K562 (cell line): Measurements from ENCODE around the gene SCN1B. TPM values are rescaled to one million over a fixed set of nuclear protein-coding genes. Genes with fewer than 3 reads are reported as not detected.

Experiments used
- CREM ChIP-seq: IDR thresholded peaks from 2 replicates; pipeline ENCODE4 v1.6.1; 2014; ENCODE audit warnings: antibody characterized with exemption, low read depth
- U2AF2 ChIP-seq: fragments of 200-400 bp; formaldehyde crosslinking; optimal IDR thresholded peaks from 2 replicates; pipeline ENCODE3; 2017; ENCODE audit warnings: low read depth, mild to moderate bottlenecking, low read length
- ZNF263 ChIP-seq: sonication (generic); formaldehyde crosslinking; IDR thresholded peaks from 2 replicates; pipeline ENCODE4 v1.8.0; 2022; ENCODE audit warnings: mild to moderate bottlenecking, missing genetic modification reagents, borderline replicate concordance
- polyA plus RNA-seq, 8 experiments: library from polyadenylated mRNA; depleted of rRNA in 4 of 8; stranded (reverse) in 5 of 8; unstranded in 3 of 8; fragments of >200 nt; fragmentation: Nextera tagmentation in 2 of 8; fragmentation: Illumina TruSeq in 1 of 8; extraction: Ambion mirVana in 2 of 8; extraction: Trizol in 1 of 8; gene quantifications; 2 replicates each; pipeline versions ENCODE4 v1.2.1 to v1.2.3, GENCODE V29; 2011 to 2014; ENCODE audit warnings: inconsistent platforms in 1 of 8, missing spikeins in 1 of 8
- total RNA-seq, 7 experiments: library from RNA; depleted of rRNA in 6 of 7; stranded (reverse); fragments of >200 nt in 6 of 7; fragmentation: Illumina TruSeq in 2 of 7; extraction: Trizol in 2 of 7; gene quantifications; 2 replicates each; pipeline versions ENCODE4 v1.2.1 to v1.2.3, GENCODE V29; 2011 to 2021; ENCODE audit warnings: low replicate concordance in 1 of 7
- TF ChIP-seq, protein P1 (sequence below), 2 experiments: fragments of 450-650 bp; formaldehyde crosslinking in 1 of 2; IDR thresholded peaks; 2 replicates each; pipeline versions ENCODE4 v1.4.0 to v1.6.1; 2014 to 2020; ENCODE audit warnings: mild to moderate bottlenecking in 2 of 2, borderline replicate concordance in 1 of 2, low read depth in 1 of 2
- TF ChIP-seq, protein P2 (sequence below): fragments of 450-650 bp; IDR thresholded peaks from 2 replicates; pipeline ENCODE4 v1.6.1; 2016; ENCODE audit warnings: antibody characterized with exemption

Gene SCN1B
- total and polyA plus RNA-seq, 9 of the 15 experiments (the other 6 are each of a cell fraction or from before 2014, with no cell fraction given) = 0.03 to 2.5 (median 0.91) TPM

DNA sequence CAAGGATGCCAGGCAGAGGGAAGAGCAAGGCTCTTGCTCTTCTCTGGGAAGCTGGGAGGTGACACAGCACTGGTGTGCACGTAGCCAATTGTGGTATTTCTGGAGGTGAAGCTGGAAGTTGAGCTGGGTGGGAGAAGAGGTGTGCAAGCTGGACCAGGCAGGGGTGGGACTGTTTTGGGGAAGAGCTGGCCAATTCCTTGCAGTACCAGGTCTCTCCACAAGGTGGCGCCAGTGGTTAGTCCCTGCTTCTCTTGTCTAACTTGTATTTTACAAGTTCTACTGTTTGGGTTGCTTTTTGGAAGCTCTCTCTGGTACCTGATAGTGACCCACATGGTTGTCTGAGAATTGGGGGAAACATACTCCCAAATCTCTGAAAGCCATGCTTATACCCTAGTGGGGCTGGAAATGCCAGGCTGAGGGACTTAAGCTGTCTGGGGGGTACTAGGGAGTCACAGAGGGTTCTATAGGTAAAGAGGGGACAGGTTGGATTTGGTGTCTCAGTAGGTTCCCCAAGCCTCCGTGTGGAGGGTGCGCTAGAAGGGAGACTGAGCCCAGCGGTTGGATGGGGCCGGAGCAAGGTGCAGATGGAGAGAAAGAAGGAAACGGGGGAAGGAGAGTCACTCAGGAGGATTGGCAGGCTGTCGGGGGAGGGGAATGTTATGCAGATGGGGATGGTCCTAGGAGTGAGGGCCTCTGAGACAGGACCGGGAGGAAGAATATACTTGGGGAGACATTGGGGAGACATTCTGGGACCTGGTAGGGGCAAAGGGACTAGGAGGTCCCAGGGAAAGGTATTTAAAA lies 14.2 kb downstream of the SCN1B start (continued):
- TF ChIP-seq ZNF263 = no peak
- TF ChIP-seq, protein P1, sequence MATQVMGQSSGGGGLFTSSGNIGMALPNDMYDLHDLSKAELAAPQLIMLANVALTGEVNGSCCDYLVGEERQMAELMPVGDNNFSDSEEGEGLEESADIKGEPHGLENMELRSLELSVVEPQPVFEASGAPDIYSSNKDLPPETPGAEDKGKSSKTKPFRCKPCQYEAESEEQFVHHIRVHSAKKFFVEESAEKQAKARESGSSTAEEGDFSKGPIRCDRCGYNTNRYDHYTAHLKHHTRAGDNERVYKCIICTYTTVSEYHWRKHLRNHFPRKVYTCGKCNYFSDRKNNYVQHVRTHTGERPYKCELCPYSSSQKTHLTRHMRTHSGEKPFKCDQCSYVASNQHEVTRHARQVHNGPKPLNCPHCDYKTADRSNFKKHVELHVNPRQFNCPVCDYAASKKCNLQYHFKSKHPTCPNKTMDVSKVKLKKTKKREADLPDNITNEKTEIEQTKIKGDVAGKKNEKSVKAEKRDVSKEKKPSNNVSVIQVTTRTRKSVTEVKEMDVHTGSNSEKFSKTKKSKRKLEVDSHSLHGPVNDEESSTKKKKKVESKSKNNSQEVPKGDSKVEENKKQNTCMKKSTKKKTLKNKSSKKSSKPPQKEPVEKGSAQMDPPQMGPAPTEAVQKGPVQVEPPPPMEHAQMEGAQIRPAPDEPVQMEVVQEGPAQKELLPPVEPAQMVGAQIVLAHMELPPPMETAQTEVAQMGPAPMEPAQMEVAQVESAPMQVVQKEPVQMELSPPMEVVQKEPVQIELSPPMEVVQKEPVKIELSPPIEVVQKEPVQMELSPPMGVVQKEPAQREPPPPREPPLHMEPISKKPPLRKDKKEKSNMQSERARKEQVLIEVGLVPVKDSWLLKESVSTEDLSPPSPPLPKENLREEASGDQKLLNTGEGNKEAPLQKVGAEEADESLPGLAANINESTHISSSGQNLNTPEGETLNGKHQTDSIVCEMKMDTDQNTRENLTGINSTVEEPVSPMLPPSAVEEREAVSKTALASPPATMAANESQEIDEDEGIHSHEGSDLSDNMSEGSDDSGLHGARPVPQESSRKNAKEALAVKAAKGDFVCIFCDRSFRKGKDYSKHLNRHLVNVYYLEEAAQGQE (IDR thresholded peaks at IDR 0.05; ENCODE audit: borderline replicate concordance) = peak; percentile 57; the same call in 1 of the 2 replicates
- TF ChIP-seq, protein P1 (CRISPR knock-in tag; IDR thresholded peaks at IDR 0.05; ENCODE audit: low read depth) = no peak
- TF ChIP-seq CREM = 0 out of 2 replicates have a peak, but pooled peaks have one; percentile 6
- TF ChIP-seq U2AF2 = no peak
- TF ChIP-seq, protein P2, sequence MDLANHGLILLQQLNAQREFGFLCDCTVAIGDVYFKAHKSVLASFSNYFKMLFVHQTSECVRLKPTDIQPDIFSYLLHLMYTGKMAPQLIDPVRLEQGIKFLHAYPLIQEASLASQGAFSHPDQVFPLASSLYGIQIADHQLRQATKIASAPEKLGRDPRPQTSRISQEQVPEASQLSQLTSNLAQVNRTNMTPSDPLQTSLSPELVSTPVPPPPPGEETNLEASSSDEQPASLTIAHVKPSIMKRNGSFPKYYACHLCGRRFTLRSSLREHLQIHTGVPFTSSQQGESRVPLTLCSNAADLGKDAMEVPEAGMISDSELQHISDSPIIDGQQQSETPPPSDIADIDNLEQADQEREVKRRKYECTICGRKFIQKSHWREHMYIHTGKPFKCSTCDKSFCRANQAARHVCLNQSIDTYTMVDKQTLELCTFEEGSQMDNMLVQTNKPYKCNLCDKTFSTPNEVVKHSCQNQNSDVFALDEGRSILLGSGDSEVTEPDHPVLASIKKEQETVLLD = no peak
